ENCODE results near the gene PRELID3B.

PRELID3B gene

GRCh38 chr20:59048681-59049030, 6.1 kb upstream of the PRELID3B start:
- in situ Hi-C loops (cut with HindIII; ENCODE audit: low pct_ligation_motif_present, low sequenced_read_pairs): no loop called here
- no peak for DNase-seq
- Histone ChIP-seq H3K36me3 (replicated peaks) (no peaks in the 10 kb centered on the region), H3K27ac (no peak overlapping the region), H3K27me3 (replicated peaks) (peaks cover 5% of the 10 kb centered on the region), H3K4me3 (ENCODE audit: low read depth, low read length) (no peak overlapping the region)
- TF ChIP-seq, protein P1, sequence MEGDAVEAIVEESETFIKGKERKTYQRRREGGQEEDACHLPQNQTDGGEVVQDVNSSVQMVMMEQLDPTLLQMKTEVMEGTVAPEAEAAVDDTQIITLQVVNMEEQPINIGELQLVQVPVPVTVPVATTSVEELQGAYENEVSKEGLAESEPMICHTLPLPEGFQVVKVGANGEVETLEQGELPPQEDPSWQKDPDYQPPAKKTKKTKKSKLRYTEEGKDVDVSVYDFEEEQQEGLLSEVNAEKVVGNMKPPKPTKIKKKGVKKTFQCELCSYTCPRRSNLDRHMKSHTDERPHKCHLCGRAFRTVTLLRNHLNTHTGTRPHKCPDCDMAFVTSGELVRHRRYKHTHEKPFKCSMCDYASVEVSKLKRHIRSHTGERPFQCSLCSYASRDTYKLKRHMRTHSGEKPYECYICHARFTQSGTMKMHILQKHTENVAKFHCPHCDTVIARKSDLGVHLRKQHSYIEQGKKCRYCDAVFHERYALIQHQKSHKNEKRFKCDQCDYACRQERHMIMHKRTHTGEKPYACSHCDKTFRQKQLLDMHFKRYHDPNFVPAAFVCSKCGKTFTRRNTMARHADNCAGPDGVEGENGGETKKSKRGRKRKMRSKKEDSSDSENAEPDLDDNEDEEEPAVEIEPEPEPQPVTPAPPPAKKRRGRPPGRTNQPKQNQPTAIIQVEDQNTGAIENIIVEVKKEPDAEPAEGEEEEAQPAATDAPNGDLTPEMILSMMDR (IDR thresholded peaks at IDR 0.05; ENCODE audit: low read depth, low read length, missing control alignments): no peak

GRCh38 chr20:59047938-59048680, 5.5 kb upstream of the PRELID3B start:
- TF ChIP-seq, protein P1 (IDR thresholded peaks at IDR 0.05; ENCODE audit: low read depth, low read length, missing control alignments): no peak
- peak; percentile 18 for DNase-seq
- Histone ChIP-seq H3K27me3 (replicated peaks) (peaks cover 5% of the 10 kb centered on the region), H3K36me3 (replicated peaks) (no peaks in the 10 kb centered on the region), H3K4me3 (ENCODE audit: low read depth, low read length) (no peak overlapping the region), H3K27ac (no peak overlapping the region)
- in situ Hi-C loops (cut with HindIII; ENCODE audit: low pct_ligation_motif_present, low sequenced_read_pairs): no loop called here

DNA sequence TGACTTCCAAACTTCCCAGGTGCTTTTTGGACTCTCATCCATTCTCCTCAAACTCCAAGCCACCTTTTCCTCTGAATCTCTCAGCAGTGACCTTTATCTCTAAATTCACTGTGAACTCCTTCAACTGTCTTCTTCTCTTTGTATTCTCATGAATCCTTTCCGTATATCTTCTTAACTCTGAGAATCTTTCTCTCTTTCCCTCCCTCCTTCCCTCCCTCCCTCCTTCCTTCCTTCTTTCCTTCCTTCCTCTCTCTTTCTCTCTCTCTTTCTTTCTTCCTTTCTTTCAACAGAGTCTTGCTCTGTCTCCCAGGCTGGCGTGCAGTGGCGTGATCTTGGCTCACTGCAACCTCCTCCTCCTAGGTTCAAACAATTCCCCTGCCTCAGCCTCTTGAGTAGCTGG, 4.3 kb upstream of the PRELID3B start:
- in situ Hi-C loops (cut with HindIII; ENCODE audit: low pct_ligation_motif_present, low sequenced_read_pairs): no loop called here
- DNase-seq: no peak
- no peak overlapping the region for H3K27ac ChIP-seq
- TF ChIP-seq, protein P1 (IDR thresholded peaks at IDR 0.05; ENCODE audit: low read depth, low read length, missing control alignments): no peak
- H3K27me3 ChIP-seq (replicated peaks): peaks cover 4% of the 10 kb centered on the region
- no peaks in the 10 kb centered on the region for H3K36me3 ChIP-seq (replicated peaks)
- H3K4me3 ChIP-seq (ENCODE audit: low read depth, low read length): no peak overlapping the region

GRCh38 chr20:59044796-59045195, 2.2 kb upstream of the PRELID3B start:
- H3K36me3 ChIP-seq (replicated peaks): no peaks in the 10 kb centered on the region
- H3K27ac ChIP-seq: no peak overlapping the region
- no peak overlapping the region for H3K4me3 ChIP-seq (ENCODE audit: low read depth, low read length)
- H3K27me3 ChIP-seq (replicated peaks): no peaks in the 10 kb centered on the region
- in situ Hi-C loops (cut with HindIII; ENCODE audit: low pct_ligation_motif_present, low sequenced_read_pairs): no loop called here
- DNase-seq: no peak
- TF ChIP-seq, protein P1 (IDR thresholded peaks at IDR 0.05; ENCODE audit: low read depth, low read length, missing control alignments): no peak

DNA sequence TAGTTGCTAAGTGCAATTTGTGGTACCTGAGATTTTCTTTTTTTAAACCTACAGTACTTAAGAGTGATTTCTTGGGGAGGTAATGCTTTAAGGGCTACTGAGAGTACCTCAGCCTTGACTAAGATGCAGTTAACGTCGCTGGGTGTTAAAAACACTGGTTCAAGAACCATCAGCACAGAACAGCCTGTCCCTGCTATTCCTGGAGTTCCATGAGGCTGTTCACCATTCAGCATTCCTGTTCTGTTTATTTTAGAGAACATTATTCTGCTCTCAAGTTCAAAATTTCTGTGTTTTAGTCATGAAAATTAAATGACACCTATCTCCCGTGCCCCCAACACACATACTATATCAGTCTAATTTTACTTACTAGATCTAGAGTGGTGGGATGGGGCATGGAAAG, 1.7 kb upstream of the PRELID3B start:
- no peaks in the 10 kb centered on the region for H3K36me3 ChIP-seq (replicated peaks)
- no peaks in the 10 kb centered on the region for H3K27me3 ChIP-seq (replicated peaks)
- no peak overlapping the region for H3K4me3 ChIP-seq (ENCODE audit: low read depth, low read length)
- TF ChIP-seq, protein P1 (IDR thresholded peaks at IDR 0.05; ENCODE audit: low read depth, low read length, missing control alignments): no peak
- no peak overlapping the region for H3K27ac ChIP-seq
- in situ Hi-C loops (cut with HindIII; ENCODE audit: low pct_ligation_motif_present, low sequenced_read_pairs): no loop called here
- no peak for DNase-seq

DNA sequence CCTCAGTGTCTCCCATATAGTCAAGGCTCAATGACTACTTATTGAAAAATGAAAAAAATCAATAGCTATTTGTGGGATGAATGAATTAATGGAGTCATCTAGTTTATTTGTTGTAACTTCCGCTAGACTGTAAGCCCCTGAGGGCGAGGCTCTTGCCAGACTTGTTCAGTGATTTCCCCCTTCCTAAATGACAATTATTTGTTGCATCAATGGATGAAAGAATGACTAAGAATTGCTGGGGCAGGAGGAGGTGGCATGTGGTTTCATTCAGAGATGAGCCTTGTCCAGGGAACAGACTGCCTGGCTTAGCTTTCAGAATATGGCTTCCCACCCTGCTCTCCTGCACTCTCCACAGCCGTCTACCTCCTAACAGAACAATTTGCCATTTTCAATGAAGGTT, 1.1 kb upstream of the PRELID3B start:
- no peak overlapping the region for H3K27ac ChIP-seq
- TF ChIP-seq, protein P1 (IDR thresholded peaks at IDR 0.05; ENCODE audit: low read depth, low read length, missing control alignments): no peak
- H3K27me3 ChIP-seq (replicated peaks): no peaks in the 10 kb centered on the region
- no peak overlapping the region for H3K4me3 ChIP-seq (ENCODE audit: low read depth, low read length)
- H3K36me3 ChIP-seq (replicated peaks): no peaks in the 10 kb centered on the region
- in situ Hi-C loops (cut with HindIII; ENCODE audit: low pct_ligation_motif_present, low sequenced_read_pairs): no loop called here
- no peak for DNase-seq

All from brain microvascular endothelial cell (primary cell).